GM13976 (cell line): ENCODE measurements around the gene IL1RAP.

ENCODE experiments used
- DNase-seq: peaks from one replicate; pipeline ENCODE4 v3.0.0; 2012; ENCODE audit warnings: low spot score
- in situ Hi-C: fragments of 300-500 bp; cut with MboI; formaldehyde crosslinking; loops from one replicate; pipeline ENCODE4 v1.12.0; 2022; ENCODE audit warnings: low sequenced_read_pairs, mixed read lengths, inconsistent platforms; ENCODE audit not compliant: unreplicated experiment
- TF ChIP-seq, protein P1 (sequence below): IDR thresholded peaks from 2 replicates; pipeline ENCODE4 v1.5.1; 2012; ENCODE audit warnings: borderline replicate concordance, mild to moderate bottlenecking; ENCODE audit not compliant: insufficient read depth; ENCODE audit errors: extremely low read depth, missing control alignments, control extremely low read depth

The IL1RAP gene

DNA sequence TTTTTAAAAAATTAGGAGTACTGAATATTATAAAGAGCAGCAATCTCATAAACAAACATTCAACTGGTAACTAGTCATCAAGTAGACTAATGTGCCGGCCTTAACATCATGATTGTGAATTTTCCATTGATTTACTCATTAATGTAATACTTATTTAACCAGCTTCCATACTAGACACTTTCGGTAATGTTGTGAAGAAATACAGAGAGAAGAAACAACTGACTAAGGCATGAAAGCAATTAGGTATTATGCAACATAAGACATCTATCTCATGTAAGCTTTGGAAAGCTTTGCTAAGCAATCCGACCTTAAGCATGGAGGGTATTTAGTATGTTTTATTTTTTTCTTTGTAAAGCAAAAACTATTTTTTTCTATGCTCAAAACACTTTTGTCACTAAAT, 108.0 kb downstream of the IL1RAP start:
- in situ Hi-C loops, result no loop called here
- TF ChIP-seq, protein P1, sequence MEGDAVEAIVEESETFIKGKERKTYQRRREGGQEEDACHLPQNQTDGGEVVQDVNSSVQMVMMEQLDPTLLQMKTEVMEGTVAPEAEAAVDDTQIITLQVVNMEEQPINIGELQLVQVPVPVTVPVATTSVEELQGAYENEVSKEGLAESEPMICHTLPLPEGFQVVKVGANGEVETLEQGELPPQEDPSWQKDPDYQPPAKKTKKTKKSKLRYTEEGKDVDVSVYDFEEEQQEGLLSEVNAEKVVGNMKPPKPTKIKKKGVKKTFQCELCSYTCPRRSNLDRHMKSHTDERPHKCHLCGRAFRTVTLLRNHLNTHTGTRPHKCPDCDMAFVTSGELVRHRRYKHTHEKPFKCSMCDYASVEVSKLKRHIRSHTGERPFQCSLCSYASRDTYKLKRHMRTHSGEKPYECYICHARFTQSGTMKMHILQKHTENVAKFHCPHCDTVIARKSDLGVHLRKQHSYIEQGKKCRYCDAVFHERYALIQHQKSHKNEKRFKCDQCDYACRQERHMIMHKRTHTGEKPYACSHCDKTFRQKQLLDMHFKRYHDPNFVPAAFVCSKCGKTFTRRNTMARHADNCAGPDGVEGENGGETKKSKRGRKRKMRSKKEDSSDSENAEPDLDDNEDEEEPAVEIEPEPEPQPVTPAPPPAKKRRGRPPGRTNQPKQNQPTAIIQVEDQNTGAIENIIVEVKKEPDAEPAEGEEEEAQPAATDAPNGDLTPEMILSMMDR, result no peak

DNA sequence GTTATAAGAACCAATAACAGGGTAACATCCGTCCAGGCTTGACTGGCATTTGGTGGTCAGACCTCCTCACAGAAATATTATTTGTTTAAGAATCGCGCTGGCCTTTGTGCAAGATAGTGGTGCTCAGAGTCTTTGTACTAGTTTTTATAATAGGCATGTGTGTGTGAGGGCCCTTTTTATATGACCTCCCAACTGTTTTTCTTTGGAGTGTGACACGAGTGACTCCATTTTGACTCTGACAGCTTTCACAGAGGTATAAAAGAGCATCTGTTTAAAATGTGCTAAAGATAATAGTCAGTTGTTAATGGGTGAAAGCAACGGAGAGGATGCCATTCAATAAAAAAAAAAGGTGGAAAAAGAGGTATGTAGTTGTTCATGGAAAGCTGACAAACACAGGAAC, 110.4 kb downstream of the IL1RAP start:
- in situ Hi-C loops, result no loop called here
- DNase-seq, result no peak
- TF ChIP-seq, protein P1, result no peak

More for the DNA sequence above, 108.0 kb downstream of the IL1RAP start:
- no peak for DNase-seq

DNA sequence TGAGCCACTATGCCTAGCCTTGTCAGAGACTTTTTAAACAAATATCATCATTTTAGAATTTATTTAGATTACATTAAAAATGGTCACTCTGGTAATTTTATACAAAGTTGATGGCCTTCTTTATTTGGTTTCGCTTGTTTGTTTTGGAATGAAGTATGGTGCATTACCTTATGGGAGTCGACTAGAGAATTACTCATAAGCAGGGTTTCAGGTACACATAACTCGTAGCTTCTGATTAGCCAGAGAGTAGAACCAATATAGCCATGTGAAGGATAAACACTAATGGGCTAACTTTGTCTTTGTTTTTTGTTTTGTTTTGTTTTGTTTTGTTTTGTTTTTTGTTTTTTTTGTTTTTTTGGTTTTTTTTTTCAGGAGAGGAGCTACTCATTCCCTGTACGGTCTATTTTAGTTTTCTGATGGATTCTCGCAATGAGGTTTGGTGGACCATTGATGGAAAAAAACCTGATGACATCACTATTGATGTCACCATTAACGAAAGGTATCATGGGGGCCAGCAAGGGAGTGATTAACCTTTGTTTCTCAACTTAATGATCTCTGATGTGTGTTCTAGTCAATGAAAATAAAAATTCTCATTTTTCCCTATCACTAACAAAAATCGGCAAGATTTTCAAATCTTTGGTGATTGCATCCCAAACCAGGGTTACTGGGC, 113.2 kb downstream of the IL1RAP start:
- TF ChIP-seq, protein P1, result no peak
- DNase-seq, result no peak
- in situ Hi-C loops, result no loop called here

DNA sequence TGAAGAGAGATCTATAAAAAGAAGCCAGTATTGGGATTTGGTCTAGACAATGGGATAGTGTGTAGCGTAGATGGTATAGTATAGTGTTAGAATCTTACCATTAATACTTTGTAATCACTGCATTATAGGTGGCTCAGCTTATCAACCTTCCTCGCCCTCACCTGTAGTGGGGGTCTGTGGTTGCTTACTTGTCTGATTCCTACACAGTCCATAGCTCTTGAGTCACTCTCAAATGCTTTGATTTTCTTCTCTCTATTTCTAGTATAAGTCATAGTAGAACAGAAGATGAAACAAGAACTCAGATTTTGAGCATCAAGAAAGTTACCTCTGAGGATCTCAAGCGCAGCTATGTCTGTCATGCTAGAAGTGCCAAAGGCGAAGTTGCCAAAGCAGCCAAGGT, 115.2 kb downstream of the IL1RAP start:
- DNase-seq, result no peak
- in situ Hi-C loops, result no loop called here
- TF ChIP-seq, protein P1, result no peak

DNA sequence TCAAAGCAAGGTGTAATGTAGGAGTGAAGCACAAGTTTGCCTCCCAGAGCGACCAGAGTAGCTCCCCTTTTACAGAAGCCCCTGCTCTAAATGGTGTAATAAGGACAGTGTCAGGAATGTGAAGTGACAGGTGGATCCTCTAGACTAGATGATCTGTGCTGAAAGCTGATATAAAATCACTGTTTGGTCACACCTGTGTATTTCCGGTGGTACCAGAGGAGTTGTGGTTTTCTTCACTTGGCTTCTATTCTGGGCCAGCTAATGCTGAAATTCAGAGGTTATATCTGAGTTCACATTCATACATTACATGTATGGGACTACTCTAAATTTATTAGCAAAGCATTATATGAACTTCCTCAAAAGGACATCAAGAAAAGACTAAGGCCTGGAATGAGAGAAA, 117.4 kb downstream of the IL1RAP start:
- in situ Hi-C loops, result no loop called here

DNA sequence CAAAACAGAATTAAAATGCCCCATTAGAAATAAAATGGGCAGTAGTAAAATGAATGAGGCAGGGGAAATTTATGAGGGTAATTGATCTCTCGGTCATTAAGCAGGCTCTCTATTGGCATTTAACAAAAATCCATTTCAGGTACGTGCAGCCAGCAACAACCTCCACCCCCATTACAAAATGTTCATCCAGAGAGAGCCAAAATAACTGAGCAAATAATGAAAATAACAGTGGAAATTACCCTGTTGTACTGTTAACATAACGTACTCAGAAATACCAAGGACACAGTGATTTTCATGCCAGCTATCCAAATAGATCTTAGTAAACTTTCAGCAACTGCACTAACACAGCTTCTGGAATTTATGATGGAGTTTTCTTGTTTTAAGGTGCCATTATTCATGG, 127.7 kb downstream of the IL1RAP start:
- no peak for DNase-seq
- in situ Hi-C loops, result no loop called here
- TF ChIP-seq, protein P1, result no peak

More for the DNA sequence above, 117.4 kb downstream of the IL1RAP start:
- TF ChIP-seq, protein P1, result no peak
- DNase-seq, result no peak
